HFFc6 (cell line): Measurements from ENCODE around the gene STRN. TPM values are rescaled to one million over a fixed set of nuclear protein-coding genes. Genes with fewer than 3 reads are reported as not detected.
"Not testable (repeated sequence)": the region's sequence is repeated elsewhere in the genome, so short reads cannot be mapped to it uniquely, and the experiment has no call there.

Source experiments
- DNase-seq: peaks from one replicate; pipeline ENCODE4 v3.0.0-alpha.2; 2018
- H3K27ac Mint-ChIP-seq: 2 replicates; pipeline ENCODE4 v1.8.0; 2020; ENCODE audit warnings: mild to moderate bottlenecking, mixed read lengths
- H3K27me3 Mint-ChIP-seq: 2 replicates; pipeline ENCODE4 v1.8.0; 2021; ENCODE audit warnings: mild to moderate bottlenecking, moderate library complexity, mixed read lengths; ENCODE audit not compliant: insufficient read depth
- H3K36me3 Mint-ChIP-seq: 2 replicates; pipeline ENCODE4 v1.8.0; 2021; ENCODE audit warnings: low read depth, mixed read lengths
- H3K4me1 Mint-ChIP-seq: 2 replicates; pipeline ENCODE4 v1.8.0; 2020; ENCODE audit warnings: low read depth, mixed read lengths
- H3K4me3 Mint-ChIP-seq: 2 replicates; pipeline ENCODE4 v1.8.0; 2020; ENCODE audit warnings: mild to moderate bottlenecking, moderate library complexity, mixed read lengths
- H3K9me3 Mint-ChIP-seq: 2 replicates; pipeline ENCODE4 v1.8.0; 2020; ENCODE audit warnings: mild to moderate bottlenecking, mixed read lengths
- CTCF ChIP-seq: fragments of 200-600 bp; sonication (generic); IDR thresholded peaks from 2 replicates; pipeline ENCODE4 v1.5.0; 2021; ENCODE audit warnings: antibody characterized with exemption, mild to moderate bottlenecking
- total RNA-seq, 6 experiments: library from RNA; stranded (reverse); fragmentation: NEBNext Ultra II Directional; extraction: Animal tissue kit (Norgen Biotek cat#: 25700); gene quantifications; 2 replicates in 1 of 6; 3 replicates in 5 of 6; pipeline ENCODE4 v1.2.3, GENCODE V29; 2021

Gene STRN
- total RNA-seq, 6 experiments from 2014 or later: 15.4 to 22.4 (median 20.0) TPM

DNA sequence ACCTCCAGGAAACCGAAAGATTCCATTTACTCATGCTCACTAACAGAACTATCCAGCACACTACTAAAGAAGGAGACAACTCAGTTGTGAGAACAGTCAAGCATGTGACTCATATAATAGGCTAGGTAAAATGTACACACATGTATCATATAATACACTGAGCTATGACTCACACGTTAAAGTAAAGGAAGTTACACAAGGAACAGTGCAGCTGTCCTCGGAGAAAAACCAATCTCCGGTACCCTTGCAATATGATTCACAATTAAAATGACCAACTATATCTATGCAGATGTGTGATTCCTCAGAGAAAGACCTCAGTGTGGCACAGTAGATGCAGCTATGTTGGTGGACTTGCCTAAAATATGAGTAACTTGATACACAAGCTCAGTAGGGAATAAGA, 76.5 kb downstream of the STRN start:
- peaks cover 7% of the 10 kb centered on the region for H3K36me3 Mint-ChIP-seq
- no peak for TF ChIP-seq CTCF
- H3K27ac Mint-ChIP-seq: peak overlapping the region; percentile 95
- H3K4me1 Mint-ChIP-seq: peaks cover 42% of the 10 kb centered on the region
- H3K27me3 Mint-ChIP-seq: no peaks in the 10 kb centered on the region; the same call in 1 of the 2 replicates
- peak; percentile 97 for DNase-seq
- no peaks in the 10 kb centered on the region for H3K9me3 Mint-ChIP-seq
- H3K4me3 Mint-ChIP-seq: peak overlapping the region; percentile 79

GRCh38 chr2:36887095-36887494, 79.2 kb downstream of the STRN start:
- DNase-seq, H3K4me3 Mint-ChIP-seq, H3K9me3 Mint-ChIP-seq, H3K27me3 Mint-ChIP-seq, H3K36me3 Mint-ChIP-seq: not testable (repeated sequence)
- Mint-ChIP-seq H3K27ac (peak overlapping the region; percentile 53; the same call in 1 of the 2 replicates), H3K4me1 (peaks cover 42% of the 10 kb centered on the region)

DNA sequence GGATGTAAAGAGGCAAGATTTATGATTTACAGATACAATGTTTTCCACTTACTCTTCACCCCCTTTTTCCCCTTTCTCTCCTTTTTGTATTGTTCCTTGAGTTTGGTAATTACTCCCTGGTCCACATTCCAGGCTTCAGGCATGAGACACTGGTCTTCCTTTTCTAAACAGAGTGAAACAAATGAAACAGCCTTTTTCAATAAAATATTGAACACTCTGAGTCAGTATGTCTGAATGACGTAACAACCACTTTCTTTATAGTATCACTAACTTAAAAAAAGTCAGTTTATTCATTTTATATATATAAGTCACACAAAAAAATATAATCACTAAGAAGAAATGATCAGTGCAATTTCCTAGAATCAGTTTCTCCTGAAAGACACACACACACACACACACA, 79.7 kb downstream of the STRN start:
- H3K36me3 Mint-ChIP-seq: peaks cover 7% of the 10 kb centered on the region
- H3K9me3 Mint-ChIP-seq: no peaks in the 10 kb centered on the region
- H3K27me3 Mint-ChIP-seq: no peaks in the 10 kb centered on the region
- no peak overlapping the region for H3K4me3 Mint-ChIP-seq
- no peak for DNase-seq
- H3K4me1 Mint-ChIP-seq: peaks cover 42% of the 10 kb centered on the region
- peak overlapping the region; percentile 53 for H3K27ac Mint-ChIP-seq
- TF ChIP-seq CTCF: no peak

DNA sequence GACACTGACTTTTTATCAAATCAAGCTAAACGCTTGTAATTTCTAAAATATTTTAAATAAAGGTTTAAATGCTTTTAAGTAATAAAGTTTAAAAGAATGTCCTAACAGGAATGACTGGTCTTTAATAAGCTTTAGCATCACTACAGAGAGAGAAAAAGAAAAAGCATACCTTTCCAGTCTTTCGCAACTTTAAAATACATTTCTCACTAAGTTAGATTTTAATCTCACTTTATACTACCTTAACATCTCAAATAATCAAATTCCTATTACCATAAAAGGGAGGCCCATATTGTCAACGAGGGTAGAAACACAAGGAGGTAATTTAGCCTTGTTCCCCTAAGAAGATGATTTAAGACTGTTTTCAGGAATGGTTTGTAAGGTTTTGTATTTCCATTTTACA, 80.7 kb downstream of the STRN start:
- H3K36me3 Mint-ChIP-seq: peaks cover 7% of the 10 kb centered on the region
- no peak overlapping the region for H3K4me3 Mint-ChIP-seq
- no peaks in the 10 kb centered on the region for H3K27me3 Mint-ChIP-seq
- H3K27ac Mint-ChIP-seq: no peak overlapping the region
- DNase-seq: no peak
- TF ChIP-seq CTCF: no peak
- H3K9me3 Mint-ChIP-seq: no peaks in the 10 kb centered on the region
- H3K4me1 Mint-ChIP-seq: peaks cover 38% of the 10 kb centered on the region

GRCh38 chr2:36882532-36882931, 83.8 kb downstream of the STRN start:
- Mint-ChIP-seq H3K9me3 (no peaks in the 10 kb centered on the region), H3K4me3 (no peak overlapping the region), H3K36me3 (peaks cover 5% of the 10 kb centered on the region; the same call in 1 of the 2 replicates), H3K4me1 (peaks cover 9% of the 10 kb centered on the region), H3K27me3 (no peaks in the 10 kb centered on the region), H3K27ac (no peak overlapping the region)
- no peak for TF ChIP-seq CTCF
- no peak for DNase-seq

- Mint-ChIP-seq H3K4me1 (peaks cover 8% of the 10 kb centered on the region), H3K4me3 (no peak overlapping the region), H3K36me3 (peaks cover 5% of the 10 kb centered on the region; the same call in 1 of the 2 replicates), H3K27ac (no peak overlapping the region), H3K9me3 (no peaks in the 10 kb centered on the region), H3K27me3 (no peaks in the 10 kb centered on the region)
- no peak for DNase-seq
- no peak for TF ChIP-seq CTCF
Observed at GRCh38 chr2:36881816-36882215, 84.5 kb downstream of the STRN start.
